Measurements from ENCODE around the gene WFDC6.

DNA sequence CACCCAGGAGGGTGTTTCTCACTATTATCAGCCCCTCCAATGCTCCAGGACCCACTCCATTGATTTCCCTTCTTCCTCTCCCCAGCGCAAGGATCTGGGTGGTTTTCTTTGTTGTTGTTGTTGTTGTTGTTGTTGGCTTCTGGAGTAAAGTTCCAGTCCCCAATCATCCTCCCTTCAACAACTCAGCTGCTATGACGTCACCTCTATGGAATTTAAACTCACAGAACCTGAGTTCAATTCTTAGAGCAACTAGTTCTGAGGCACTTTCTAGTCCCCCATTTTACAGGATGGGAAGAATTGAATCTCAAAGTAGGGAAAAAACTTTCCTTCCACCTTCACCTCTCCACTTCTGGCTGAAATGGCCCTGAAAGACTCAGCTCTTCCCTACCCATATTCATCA is 49.5 kb upstream of the WFDC6 start:
- TF ChIP-seq, protein P1, sequence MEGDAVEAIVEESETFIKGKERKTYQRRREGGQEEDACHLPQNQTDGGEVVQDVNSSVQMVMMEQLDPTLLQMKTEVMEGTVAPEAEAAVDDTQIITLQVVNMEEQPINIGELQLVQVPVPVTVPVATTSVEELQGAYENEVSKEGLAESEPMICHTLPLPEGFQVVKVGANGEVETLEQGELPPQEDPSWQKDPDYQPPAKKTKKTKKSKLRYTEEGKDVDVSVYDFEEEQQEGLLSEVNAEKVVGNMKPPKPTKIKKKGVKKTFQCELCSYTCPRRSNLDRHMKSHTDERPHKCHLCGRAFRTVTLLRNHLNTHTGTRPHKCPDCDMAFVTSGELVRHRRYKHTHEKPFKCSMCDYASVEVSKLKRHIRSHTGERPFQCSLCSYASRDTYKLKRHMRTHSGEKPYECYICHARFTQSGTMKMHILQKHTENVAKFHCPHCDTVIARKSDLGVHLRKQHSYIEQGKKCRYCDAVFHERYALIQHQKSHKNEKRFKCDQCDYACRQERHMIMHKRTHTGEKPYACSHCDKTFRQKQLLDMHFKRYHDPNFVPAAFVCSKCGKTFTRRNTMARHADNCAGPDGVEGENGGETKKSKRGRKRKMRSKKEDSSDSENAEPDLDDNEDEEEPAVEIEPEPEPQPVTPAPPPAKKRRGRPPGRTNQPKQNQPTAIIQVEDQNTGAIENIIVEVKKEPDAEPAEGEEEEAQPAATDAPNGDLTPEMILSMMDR (IDR thresholded peaks at IDR 0.05), result no peak
- no peak for TF ChIP-seq POLR2A (IDR thresholded peaks at IDR 0.05)
